ENCODE measurements around the gene SDHA.
"Not testable (repeated sequence)": the region's sequence is repeated elsewhere in the genome, so short reads cannot be mapped to it uniquely, and the experiment has no call there.

SDHA gene

DNA sequence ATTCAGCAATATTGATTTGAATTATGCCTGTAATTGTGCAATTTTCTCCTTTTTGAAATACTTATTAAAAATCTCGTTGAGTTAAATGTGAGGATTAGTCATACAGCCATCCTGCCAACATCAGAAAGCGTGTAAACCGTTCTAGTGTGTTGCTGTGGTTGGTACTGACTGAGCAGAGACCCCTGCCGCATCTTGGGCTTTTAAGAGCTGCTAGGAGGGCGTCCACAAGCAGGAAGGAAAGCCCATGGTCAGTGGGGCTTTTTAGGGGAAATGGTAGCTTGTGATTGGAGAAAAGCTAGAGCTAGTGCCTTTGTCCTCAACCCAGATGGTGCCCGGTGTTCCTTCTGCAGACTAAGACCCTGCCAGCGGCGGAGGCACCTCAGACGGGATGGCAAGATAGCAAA, 1.3 kb downstream of the SDHA start:
- TF ChIP-seq, protein P1, sequence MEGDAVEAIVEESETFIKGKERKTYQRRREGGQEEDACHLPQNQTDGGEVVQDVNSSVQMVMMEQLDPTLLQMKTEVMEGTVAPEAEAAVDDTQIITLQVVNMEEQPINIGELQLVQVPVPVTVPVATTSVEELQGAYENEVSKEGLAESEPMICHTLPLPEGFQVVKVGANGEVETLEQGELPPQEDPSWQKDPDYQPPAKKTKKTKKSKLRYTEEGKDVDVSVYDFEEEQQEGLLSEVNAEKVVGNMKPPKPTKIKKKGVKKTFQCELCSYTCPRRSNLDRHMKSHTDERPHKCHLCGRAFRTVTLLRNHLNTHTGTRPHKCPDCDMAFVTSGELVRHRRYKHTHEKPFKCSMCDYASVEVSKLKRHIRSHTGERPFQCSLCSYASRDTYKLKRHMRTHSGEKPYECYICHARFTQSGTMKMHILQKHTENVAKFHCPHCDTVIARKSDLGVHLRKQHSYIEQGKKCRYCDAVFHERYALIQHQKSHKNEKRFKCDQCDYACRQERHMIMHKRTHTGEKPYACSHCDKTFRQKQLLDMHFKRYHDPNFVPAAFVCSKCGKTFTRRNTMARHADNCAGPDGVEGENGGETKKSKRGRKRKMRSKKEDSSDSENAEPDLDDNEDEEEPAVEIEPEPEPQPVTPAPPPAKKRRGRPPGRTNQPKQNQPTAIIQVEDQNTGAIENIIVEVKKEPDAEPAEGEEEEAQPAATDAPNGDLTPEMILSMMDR (IDR thresholded peaks at IDR 0.05; ENCODE audit: low read depth, low read length): no peak
- DNase-seq (ENCODE audit: extremely low read depth, low read depth): no peak

DNA sequence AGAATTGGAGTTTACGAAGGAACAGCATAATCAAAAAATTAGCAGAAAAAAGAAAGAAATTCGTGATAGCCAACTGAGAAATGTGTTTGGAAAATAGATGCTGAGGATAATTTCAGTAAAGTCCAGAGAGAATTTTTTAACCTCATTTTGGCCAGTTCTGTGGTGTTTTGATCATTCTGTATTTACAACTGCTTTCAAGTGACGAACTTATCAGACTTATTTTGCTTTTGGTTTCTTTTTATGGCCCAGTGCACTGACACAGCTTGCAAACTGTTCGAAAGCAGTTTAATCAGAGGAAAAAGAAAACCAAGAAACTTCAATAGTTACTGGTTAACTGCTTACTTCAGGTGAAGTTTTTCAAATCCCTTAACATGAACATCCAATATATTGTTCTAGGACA, 1.9 kb downstream of the SDHA start:
- TF ChIP-seq, protein P1 (IDR thresholded peaks at IDR 0.05; ENCODE audit: low read depth, low read length): no peak
- DNase-seq (ENCODE audit: extremely low read depth, low read depth): no peak

DNA sequence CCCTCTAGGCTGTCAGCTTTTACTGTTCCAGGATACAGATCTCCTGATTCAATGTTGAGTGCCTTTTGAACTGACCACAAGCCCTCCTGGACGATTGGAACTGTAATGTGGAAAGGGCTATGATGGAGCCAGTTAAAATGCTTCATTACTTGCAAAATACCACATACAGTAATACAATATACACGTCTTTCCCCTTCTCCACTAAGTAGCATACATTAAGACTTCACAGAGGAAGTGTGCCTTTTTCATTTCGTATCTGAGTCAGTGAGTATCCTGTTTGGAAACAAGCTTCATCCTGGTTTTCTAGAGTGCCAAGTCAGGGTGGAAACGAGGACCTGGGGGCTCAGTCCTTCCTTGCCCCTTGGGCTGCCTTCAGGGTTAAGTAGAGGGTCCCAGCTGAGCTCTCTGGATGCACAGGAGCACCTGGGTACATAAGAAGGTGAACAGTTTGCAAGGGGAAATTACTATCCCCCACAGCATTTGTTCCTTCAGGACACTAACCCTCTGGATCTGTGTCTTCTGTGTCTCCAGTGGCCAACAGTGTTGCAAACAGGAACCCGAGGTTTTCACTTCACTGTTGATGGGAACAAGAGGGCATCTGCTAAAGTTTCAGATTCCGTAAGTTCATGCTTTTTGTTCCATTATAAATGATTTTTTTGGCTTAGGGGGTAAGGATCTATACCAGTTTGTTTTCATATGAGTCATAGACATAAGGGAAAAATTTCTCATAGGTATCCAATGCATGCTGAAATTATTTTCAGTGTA, 5.0 kb downstream of the SDHA start:
- not testable (repeated sequence) for DNase-seq (ENCODE audit: extremely low read depth, low read depth)

DNA sequence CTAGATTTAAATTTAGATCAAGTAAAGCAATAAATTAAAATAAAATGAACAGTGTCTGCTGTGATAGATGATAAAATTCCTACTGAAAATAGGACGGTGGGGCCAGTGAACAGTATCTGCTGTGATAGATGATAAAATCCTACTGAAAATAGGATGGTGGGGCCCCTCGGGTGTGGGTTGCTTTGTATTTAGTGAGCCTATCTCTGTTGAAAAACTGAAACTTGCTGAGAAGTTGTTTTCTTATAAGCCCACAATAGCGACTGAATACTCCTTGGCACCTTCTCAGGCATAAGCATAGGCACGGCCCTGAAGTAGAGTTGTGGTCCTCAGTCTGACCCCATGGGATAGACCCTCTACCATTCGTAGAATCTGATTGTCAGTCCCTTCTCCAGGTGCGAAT, 5.7 kb downstream of the SDHA start:
- TF ChIP-seq, protein P1 (IDR thresholded peaks at IDR 0.05; ENCODE audit: low read depth, low read length): no peak
- DNase-seq (ENCODE audit: extremely low read depth, low read depth): no peak

DNA sequence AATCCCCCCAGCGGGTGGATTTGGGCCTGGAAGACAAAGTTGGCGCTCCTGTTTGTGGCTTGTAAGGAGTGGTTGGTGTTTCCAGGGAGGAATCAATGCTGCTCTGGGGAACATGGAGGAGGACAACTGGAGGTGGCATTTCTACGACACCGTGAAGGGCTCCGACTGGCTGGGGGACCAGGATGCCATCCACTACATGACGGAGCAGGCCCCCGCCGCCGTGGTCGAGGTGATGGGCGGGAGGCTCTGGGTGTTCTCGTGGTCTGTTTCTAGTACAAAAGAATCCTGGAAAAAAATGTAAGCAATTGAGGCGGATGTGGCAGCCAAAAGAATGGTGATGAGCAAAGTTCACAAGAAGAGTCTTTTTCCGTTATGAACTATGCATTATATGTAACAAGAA, 7.2 kb downstream of the SDHA start:
- TF ChIP-seq, protein P1 (IDR thresholded peaks at IDR 0.05; ENCODE audit: low read depth, low read length): no peak
- no peak for DNase-seq (ENCODE audit: extremely low read depth, low read depth)

DNA sequence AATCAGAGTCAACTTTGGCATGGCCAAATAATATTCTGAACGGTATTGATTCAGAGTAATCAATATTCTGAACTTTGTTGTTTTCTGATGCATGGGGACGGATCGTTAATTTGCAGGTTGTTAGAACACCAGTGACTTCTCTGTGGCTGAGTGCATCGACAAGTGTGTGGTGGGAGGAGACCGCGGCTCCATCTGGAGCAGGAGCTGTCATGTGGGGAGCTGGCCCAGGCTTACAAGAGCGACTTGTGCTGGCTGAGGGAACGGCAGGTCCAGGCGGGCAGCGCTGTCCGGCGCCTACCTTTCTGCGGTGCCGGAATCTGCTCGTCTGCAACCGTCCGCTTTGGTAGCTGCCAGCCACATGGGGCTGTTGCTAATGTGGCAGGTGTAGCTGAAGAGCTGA, 9.3 kb downstream of the SDHA start:
- DNase-seq (ENCODE audit: extremely low read depth, low read depth): not testable (repeated sequence)

DNA sequence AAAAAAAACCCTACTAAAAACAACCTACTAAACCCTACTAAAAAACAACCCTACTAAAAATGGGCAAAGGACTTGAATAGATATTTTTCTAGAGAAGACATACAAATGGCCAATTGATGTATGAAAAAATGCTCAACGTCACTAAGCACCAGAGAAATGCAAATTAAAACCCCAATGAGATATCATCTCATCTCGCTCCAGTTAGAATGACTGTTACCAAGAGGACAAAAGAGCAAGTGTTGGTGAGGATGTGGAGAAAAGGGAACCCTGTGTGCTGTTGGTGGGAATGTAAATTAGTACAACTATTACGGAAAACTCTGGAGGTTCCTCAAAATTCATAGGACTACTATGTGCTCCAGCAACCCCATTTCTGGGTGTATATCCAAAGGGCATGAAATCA, 10.8 kb downstream of the SDHA start:
- no peak for DNase-seq (ENCODE audit: extremely low read depth, low read depth)
- TF ChIP-seq, protein P1 (IDR thresholded peaks at IDR 0.05; ENCODE audit: low read depth, low read length): no peak

DNA sequence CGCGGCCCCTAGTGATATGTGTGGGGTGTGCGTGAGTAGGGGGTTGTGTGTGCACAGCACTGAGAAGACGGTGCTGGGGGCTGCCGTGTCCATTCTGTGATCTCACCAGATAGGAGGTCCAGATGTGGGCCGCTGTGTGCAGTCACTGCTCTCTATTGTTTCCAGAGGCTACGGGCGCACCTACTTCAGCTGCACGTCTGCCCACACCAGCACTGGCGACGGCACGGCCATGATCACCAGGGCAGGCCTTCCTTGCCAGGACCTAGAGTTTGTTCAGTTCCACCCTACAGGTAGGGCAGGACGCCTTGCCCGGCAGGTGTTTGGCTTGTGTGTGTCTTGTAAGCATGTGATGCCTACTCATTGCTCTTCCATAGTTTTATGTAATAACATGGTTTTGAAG, 12.6 kb downstream of the SDHA start:
- DNase-seq (ENCODE audit: extremely low read depth, low read depth): no peak
- TF ChIP-seq, protein P1 (IDR thresholded peaks at IDR 0.05; ENCODE audit: low read depth, low read length): no peak
